OCI-LY7 (cell line): ENCODE data around the gene PCBP3. TPM values are rescaled to one million over a fixed set of nuclear protein-coding genes. Genes with fewer than 3 reads are reported as not detected.

Experiments used
- BruUV-seq: library from RNA; stranded (reverse); fragments of 400-500 nt; replicated peaks from 2 replicates; lab custom pipeline; 2021; lab: Mats Ljungman, UMichigan
- CTCF ChIA-PET: fragments of 300-600 bp; sonication (Branson Sonifier 250); formaldehyde crosslinking; loops from one replicate; lab custom pipeline; 2022; ENCODE audit warnings: antibody characterized with exemption; ENCODE audit not compliant: unreplicated experiment; lab: Charles Lee
- POLR2A ChIA-PET: fragments of 300-600 bp; sonication (Branson Sonifier 250); formaldehyde crosslinking; loops from one replicate; lab custom pipeline; 2022; ENCODE audit warnings: antibody characterized with exemption; lab: Charles Lee
- DNase-seq: peaks from one replicate; pipeline ENCODE4 v3.0.0-alpha.2; 2015; ENCODE audit warnings: low spot score
- H2AFZ ChIP-seq: fragments of 200-600 bp; sonication (generic), shearing (Covaris generic); 2 replicates; pipeline ENCODE4 v1.6.1; 2014; ENCODE audit warnings: mild to moderate bottlenecking, antibody characterized with exemption, low read length, moderate library complexity
- H3K27ac ChIP-seq: fragments of 200-600 bp; sonication (generic); 2 replicates; pipeline ENCODE4 v1.5.1; 2014; ENCODE audit warnings: mixed run types, low read depth, mild to moderate bottlenecking, moderate library complexity, low read length, inconsistent platforms; ENCODE audit not compliant: poor library complexity, severe bottlenecking
- H3K36me3 ChIP-seq: fragments of 200-600 bp; sonication (generic); 2 replicates; pipeline ENCODE4 v1.6.1; 2014; ENCODE audit warnings: mild to moderate bottlenecking, antibody characterized with exemption, low read length, moderate library complexity, mixed read lengths; ENCODE audit not compliant: insufficient read depth
- H3K4me1 ChIP-seq: fragments of 200-600 bp; sonication (generic); 2 replicates; pipeline ENCODE4 v1.5.1; 2014; ENCODE audit warnings: mild to moderate bottlenecking, low read length; ENCODE audit not compliant: insufficient read depth, poor library complexity, severe bottlenecking
- H3K4me2 ChIP-seq: fragments of 200-600 bp; sonication (generic); 2 replicates; pipeline ENCODE4 v1.6.1; 2014; ENCODE audit warnings: mild to moderate bottlenecking, low read length
- H3K4me3 ChIP-seq: fragments of 200-600 bp; sonication (generic); 2 replicates; pipeline ENCODE4 v1.5.1; 2014; ENCODE audit warnings: mild to moderate bottlenecking, low read depth, low read length; ENCODE audit not compliant: poor library complexity, severe bottlenecking
- H3K79me2 ChIP-seq: fragments of 200-600 bp; sonication (generic); 2 replicates; pipeline ENCODE4 v1.6.1; 2016; ENCODE audit warnings: low read depth, mild to moderate bottlenecking, low read length, moderate library complexity, mixed read lengths; ENCODE audit not compliant: insufficient read depth
- H3K9me2 ChIP-seq: fragments of 200-600 bp; sonication (generic); 2 replicates; pipeline ENCODE4 v1.6.1; 2016; ENCODE audit warnings: mild to moderate bottlenecking, low read length, mixed read lengths; ENCODE audit not compliant: insufficient read depth
- H3K9me3 ChIP-seq: fragments of 200-600 bp; sonication (generic); 2 replicates; pipeline ENCODE4 v1.6.1; 2014; ENCODE audit warnings: mild to moderate bottlenecking, mixed run types, low read length, mixed read lengths
- H4K20me1 ChIP-seq: fragments of 200-600 bp; sonication (generic); 2 replicates; pipeline ENCODE4 v1.6.1; 2014; ENCODE audit warnings: mild to moderate bottlenecking, antibody characterized with exemption, low read length, moderate library complexity, mixed read lengths; ENCODE audit not compliant: insufficient read depth
- EZH2phosphoT487 ChIP-seq: fragments of 200-600 bp; sonication (generic); IDR thresholded peaks from 2 replicates; pipeline ENCODE4 v1.6.1; 2018; ENCODE audit warnings: low read depth, borderline replicate concordance, mild to moderate bottlenecking, mixed run types, antibody characterized with exemption, low read length, moderate library complexity, mixed read lengths
- intact Hi-C: fragments of 100-400 bp; cut with micrococcal nuclease; formaldehyde crosslinking; loops from one replicate; pipeline ENCODE4 v1.10.0; 2022; ENCODE audit not compliant: unreplicated experiment
- total RNA-seq, 2 experiments: library from RNA; depleted of rRNA in 1 of 2; stranded (reverse); fragments of >200 nt in 1 of 2; shearing (Covaris generic) in 1 of 2; gene quantifications; 2 replicates each; pipeline ENCODE4 v1.2.3, GENCODE V29; 2014 to 2022
- TF ChIP-seq, protein P1 (sequence below): fragments of 200-600 bp; sonication (generic); conservative IDR thresholded peaks from 2 replicates; pipeline ENCODE4 v1.5.1; 2014; ENCODE audit warnings: mild to moderate bottlenecking, antibody characterized with exemption, low read length, moderate library complexity, mixed read lengths

Gene PCBP3
- total RNA-seq, 2 experiments from 2014 or later, result 0.61 TPM; not detected in 1

DNA sequence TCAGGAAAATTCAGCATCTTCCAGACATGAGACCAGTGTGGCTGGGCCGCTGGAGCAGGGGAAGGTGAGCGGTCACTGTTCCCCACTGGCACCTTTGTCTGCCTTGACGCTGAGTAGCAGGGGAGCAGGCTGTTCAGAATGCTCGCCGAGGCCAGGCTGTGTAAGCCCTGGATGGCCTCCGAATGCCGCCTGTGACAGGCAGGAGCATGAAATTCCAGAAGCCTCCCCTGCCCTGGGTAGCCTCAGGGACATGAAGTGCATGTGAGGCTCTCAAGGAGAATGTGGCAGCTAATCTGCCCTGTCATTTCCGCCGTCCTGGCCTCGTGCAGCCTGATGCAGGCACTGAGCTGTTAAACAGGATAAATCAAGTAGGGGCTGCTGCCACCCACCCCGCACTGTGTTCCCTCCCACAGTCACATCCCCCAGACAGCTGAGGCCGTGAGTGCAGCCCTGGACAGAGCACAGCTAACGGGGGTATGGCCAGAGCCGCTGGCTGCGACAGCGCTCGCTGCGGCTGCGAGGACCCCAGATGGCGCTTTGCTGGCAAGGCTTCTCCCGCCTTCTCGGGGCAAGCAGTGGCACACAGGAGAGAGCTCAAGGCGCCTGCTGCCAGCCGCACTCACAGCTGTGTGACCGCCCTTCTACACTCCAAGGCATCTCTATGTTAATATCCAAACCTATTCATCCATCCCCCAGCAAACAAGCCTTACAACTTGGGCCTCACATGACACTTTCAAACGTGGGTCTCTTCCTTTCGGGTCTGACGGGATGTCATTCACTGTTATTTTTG, 233.1 kb downstream of the PCBP3 start:
- H3K4me3 ChIP-seq, result no peak overlapping the region
- TF ChIP-seq, protein P1, sequence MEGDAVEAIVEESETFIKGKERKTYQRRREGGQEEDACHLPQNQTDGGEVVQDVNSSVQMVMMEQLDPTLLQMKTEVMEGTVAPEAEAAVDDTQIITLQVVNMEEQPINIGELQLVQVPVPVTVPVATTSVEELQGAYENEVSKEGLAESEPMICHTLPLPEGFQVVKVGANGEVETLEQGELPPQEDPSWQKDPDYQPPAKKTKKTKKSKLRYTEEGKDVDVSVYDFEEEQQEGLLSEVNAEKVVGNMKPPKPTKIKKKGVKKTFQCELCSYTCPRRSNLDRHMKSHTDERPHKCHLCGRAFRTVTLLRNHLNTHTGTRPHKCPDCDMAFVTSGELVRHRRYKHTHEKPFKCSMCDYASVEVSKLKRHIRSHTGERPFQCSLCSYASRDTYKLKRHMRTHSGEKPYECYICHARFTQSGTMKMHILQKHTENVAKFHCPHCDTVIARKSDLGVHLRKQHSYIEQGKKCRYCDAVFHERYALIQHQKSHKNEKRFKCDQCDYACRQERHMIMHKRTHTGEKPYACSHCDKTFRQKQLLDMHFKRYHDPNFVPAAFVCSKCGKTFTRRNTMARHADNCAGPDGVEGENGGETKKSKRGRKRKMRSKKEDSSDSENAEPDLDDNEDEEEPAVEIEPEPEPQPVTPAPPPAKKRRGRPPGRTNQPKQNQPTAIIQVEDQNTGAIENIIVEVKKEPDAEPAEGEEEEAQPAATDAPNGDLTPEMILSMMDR, result no peak
- no peak for TF ChIP-seq EZH2phosphoT487

DNA sequence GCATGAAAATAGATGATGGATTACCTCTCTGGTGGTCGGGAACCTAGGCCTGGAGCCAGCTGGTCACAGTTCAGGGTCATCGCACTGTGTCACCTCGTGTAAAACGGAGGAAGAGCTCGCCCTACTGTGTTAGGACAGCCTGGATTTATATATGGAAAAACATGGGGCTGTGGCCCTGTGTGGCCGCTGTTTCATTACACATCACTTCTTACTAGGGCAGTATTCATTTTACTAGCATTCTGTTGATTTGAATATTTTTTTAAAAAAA, 233.6 kb downstream of the PCBP3 start:
- no peak overlapping the region for H3K4me3 ChIP-seq
- CTCF ChIA-PET, result no interaction called here
- DNase-seq, result no peak
- no peaks in the 10 kb centered on the region for H3K4me1 ChIP-seq
- H3K4me2 ChIP-seq, result no peak overlapping the region
- H3K79me2 ChIP-seq, result no peaks in the 10 kb centered on the region
- no peaks in the 10 kb centered on the region for H3K9me2 ChIP-seq
- H4K20me1 ChIP-seq, result no peaks in the 10 kb centered on the region
- intact Hi-C loops, result no loop called here
- BruUV-seq, result no TSS peak
- no peak overlapping the region for H2AFZ ChIP-seq
- no peak overlapping the region for H3K27ac ChIP-seq
- POLR2A ChIA-PET, result interaction anchor here (0.6 kb wide), 1 partner anchor 709 kb away, joined by 3 read pairs; no protein-coding TSS in a partner anchor
- H3K9me3 ChIP-seq, result no peaks in the 10 kb centered on the region
- TF ChIP-seq, protein P1, result no peak
- no peak for TF ChIP-seq EZH2phosphoT487
- no peaks in the 10 kb centered on the region for H3K36me3 ChIP-seq

More for the DNA sequence above, 233.1 kb downstream of the PCBP3 start:
- intact Hi-C loops, result no loop called here
- H3K9me3 ChIP-seq, result no peaks in the 10 kb centered on the region
- H4K20me1 ChIP-seq, result no peaks in the 10 kb centered on the region
- DNase-seq, result no peak
- CTCF ChIA-PET, result no interaction called here
- H3K4me2 ChIP-seq, result no peak overlapping the region
- no peaks in the 10 kb centered on the region for H3K9me2 ChIP-seq
- H3K36me3 ChIP-seq, result no peaks in the 10 kb centered on the region
- no peaks in the 10 kb centered on the region for H3K79me2 ChIP-seq
- H3K4me1 ChIP-seq, result no peaks in the 10 kb centered on the region
- no peak overlapping the region for H2AFZ ChIP-seq
- no peak overlapping the region for H3K27ac ChIP-seq
- POLR2A ChIA-PET, result no interaction called here
- BruUV-seq, result no TSS peak

DNA sequence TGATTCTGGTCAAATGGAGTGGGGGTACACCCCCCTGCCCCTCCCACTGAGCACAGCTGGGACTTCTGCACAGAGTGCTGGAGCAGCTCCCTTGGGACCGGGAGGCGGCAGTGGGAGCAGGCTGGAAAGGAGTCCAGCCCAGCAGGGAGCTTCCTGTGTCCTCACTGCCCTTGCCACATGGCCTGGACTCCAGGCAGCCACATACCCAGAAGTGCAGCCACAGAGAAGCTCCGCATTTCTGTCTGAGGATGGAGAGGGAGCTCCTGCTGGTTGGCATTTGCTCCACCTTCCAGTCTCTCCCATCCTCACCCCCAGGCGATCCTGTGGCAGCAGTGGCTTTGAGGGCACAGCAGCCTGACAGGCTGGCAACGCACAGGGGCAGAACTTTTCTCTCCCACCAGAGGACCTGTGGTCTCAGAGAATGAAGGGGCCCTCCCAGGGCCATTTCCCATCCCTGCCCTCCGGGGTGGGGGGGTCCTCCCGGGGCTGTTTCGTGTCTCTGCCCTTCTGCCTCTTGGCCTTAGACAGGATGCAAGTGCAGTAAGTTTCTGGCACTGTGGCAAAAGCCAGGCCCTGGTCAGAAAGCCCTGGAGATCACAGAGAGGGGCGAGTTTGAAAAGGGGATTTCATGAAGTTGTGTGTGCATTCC, 234.4 kb downstream of the PCBP3 start:
- no peaks in the 10 kb centered on the region for H3K9me3 ChIP-seq
- no peak for TF ChIP-seq EZH2phosphoT487
- TF ChIP-seq, protein P1, result no peak
- no peak overlapping the region for H3K4me2 ChIP-seq
- H3K36me3 ChIP-seq, result no peaks in the 10 kb centered on the region
- H3K4me1 ChIP-seq, result no peaks in the 10 kb centered on the region
- POLR2A ChIA-PET, result interaction anchor here (0.6 kb wide), 1 partner anchor 710 kb away, joined by 3 read pairs; no protein-coding TSS in a partner anchor
- H4K20me1 ChIP-seq, result no peaks in the 10 kb centered on the region
- DNase-seq, result no peak
- H3K4me3 ChIP-seq, result no peak overlapping the region
- no peaks in the 10 kb centered on the region for H3K9me2 ChIP-seq
- no peak overlapping the region for H3K27ac ChIP-seq
- CTCF ChIA-PET, result no interaction called here
- intact Hi-C loops, result no loop called here
- no peaks in the 10 kb centered on the region for H3K79me2 ChIP-seq
- H2AFZ ChIP-seq, result no peak overlapping the region
- BruUV-seq, result no TSS peak
